ENCODE measurements around the gene SRRM2.

- no peak for TF ChIP-seq CTCF (IDR thresholded peaks at IDR 0.05; ENCODE audit: insufficient read depth, low read length)
- TF ChIP-seq POLR2AphosphoS5 (IDR thresholded peaks at IDR 0.05; ENCODE audit: low read depth): no peak
- no peak for TF ChIP-seq REST (IDR thresholded peaks at IDR 0.05; ENCODE audit: insufficient replicate concordance, low read depth)
- no peak for TF ChIP-seq SPI1 (IDR thresholded peaks at IDR 0.05; ENCODE audit: borderline replicate concordance, low read depth)
Observed at GRCh38 chr16:2768403-2769089, 16.1 kb downstream of the SRRM2 start.
